Peyer's patch (tissue), 4 donors: ENCODE data around the gene EFNA5.

ENCODE experiments used
- POLR2A ChIP-seq, 2 donors: fragments of 450-650 bp; IDR thresholded peaks; one replicate each; pipeline ENCODE4 v1.5.1; 2017; ENCODE audit warnings: antibody characterized with exemption in 2 of 2, mild to moderate bottlenecking in 2 of 2, moderate library complexity in 2 of 2
- TF ChIP-seq, protein P1 (sequence below), 6 experiments: fragments of 450-650 bp in 4 of 6; fragments of 200-600 bp in 2 of 6; sonication (generic) in 1 of 6; IDR thresholded peaks; one replicate each; pipeline ENCODE4 v1.5.1; 2017 to 2019; ENCODE audit warnings: antibody characterized with exemption in 6 of 6, mild to moderate bottlenecking in 3 of 6, moderate library complexity in 1 of 6

DNA sequence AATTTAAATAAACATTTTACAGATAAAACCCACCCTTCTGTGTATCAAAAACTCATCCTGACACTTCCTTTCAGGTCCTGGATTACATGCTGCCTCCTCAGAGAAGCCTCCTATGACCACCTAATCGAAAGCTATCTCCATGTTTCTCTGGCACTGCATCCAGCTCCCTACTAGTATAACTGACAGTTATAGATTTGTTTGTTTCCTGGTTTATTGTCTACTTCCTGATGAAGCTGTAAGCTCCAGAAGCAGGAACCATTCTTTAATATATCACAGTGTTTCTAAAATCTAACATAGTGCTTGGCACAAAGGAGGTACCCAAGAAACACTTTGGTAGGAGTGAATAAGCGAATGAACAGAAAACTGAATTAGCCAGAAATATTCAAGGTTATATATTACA, 270.4 kb downstream of the EFNA5 start:
- TF ChIP-seq POLR2A (IDR thresholded peaks at IDR 0.05), result no peak
- TF ChIP-seq, protein P1, sequence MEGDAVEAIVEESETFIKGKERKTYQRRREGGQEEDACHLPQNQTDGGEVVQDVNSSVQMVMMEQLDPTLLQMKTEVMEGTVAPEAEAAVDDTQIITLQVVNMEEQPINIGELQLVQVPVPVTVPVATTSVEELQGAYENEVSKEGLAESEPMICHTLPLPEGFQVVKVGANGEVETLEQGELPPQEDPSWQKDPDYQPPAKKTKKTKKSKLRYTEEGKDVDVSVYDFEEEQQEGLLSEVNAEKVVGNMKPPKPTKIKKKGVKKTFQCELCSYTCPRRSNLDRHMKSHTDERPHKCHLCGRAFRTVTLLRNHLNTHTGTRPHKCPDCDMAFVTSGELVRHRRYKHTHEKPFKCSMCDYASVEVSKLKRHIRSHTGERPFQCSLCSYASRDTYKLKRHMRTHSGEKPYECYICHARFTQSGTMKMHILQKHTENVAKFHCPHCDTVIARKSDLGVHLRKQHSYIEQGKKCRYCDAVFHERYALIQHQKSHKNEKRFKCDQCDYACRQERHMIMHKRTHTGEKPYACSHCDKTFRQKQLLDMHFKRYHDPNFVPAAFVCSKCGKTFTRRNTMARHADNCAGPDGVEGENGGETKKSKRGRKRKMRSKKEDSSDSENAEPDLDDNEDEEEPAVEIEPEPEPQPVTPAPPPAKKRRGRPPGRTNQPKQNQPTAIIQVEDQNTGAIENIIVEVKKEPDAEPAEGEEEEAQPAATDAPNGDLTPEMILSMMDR (IDR thresholded peaks at IDR 0.05), result no peak
